Skeletal muscle tissue (tissue), 4 donors: ENCODE measurements around the gene AK4. TPM values are rescaled to one million over a fixed set of nuclear protein-coding genes. Genes with fewer than 3 reads are reported as not detected.

Experiments
- H3K27ac ChIP-seq: one replicate; pipeline ENCODE4 v1.7.0; 2013; ENCODE audit warnings: mild to moderate bottlenecking, low read depth, low read length, inconsistent platforms
- H3K27me3 ChIP-seq, 3 donors: one replicate each; pipeline ENCODE4 v1.7.0; 2013; ENCODE audit warnings: low read length in 3 of 3; ENCODE audit not compliant: control insufficient read depth in 3 of 3, insufficient read depth in 3 of 3
- H3K36me3 ChIP-seq, 3 donors: one replicate each; pipeline ENCODE4 v1.7.0; 2013; ENCODE audit warnings: low read length in 3 of 3; ENCODE audit not compliant: control insufficient read depth in 3 of 3, insufficient read depth in 3 of 3
- H3K4me1 ChIP-seq, 3 donors: one replicate each; pipeline ENCODE4 v1.7.0; 2013; ENCODE audit warnings: low read length in 3 of 3, mild to moderate bottlenecking in 3 of 3; ENCODE audit not compliant: control insufficient read depth in 3 of 3, insufficient read depth in 3 of 3
- H3K4me3 ChIP-seq, 3 donors: one replicate each; pipeline ENCODE4 v1.7.0; 2013; ENCODE audit warnings: low read length in 3 of 3
- H3K9ac ChIP-seq, 3 donors: one replicate each; pipeline ENCODE4 v1.7.0; 2013; ENCODE audit warnings: low read length in 3 of 3, mild to moderate bottlenecking in 3 of 3, moderate library complexity in 2 of 3, low read depth in 1 of 3
- H3K9me3 ChIP-seq, 3 donors: one replicate each; pipeline ENCODE4 v1.7.0; 2013; ENCODE audit warnings: low read length in 3 of 3; ENCODE audit not compliant: control insufficient read depth in 3 of 3
- total RNA-seq: library from RNA; depleted of rRNA; stranded (reverse); fragments of >200 nt; gene quantifications from one replicate; pipeline ENCODE4 v1.2.3, GENCODE V29; 2014
- donor health status: Osteomylitis.

AK4 gene
- total RNA-seq, 1 donor from 2014 or later, result 6.8 TPM

DNA sequence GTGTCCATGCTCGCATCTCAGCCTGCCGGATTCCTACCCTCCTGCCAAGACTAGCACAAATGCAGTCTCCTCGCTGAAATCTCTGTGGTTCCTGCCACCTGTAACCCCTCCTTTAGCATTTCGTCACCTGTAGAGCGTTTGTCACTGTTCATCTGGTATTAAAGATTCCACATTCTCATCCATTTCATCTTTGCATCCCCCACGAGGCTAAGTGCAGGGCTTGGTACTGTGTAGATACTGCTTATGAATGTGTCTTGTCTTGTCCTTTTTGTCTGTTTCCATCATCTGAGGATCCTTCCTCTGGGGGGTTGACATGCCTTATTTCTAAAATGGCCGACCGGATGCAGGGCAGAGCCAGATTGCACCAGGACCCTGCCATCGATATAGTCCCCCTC is 107.7 kb downstream of the AK4 start:
- Histone ChIP-seq H3K36me3 (no peaks in the 10 kb centered on the region), H3K27ac (no peak overlapping the region), H3K4me1 (peaks cover 10 to 18% (median 16%) of the 10 kb centered on the region in 3 donors), H3K27me3 (no peaks in the 10 kb centered on the region), H3K9ac (peak overlapping the region in 1 of 3 donors; percentile 74), H3K9me3 (no peaks in the 10 kb centered on the region), H3K4me3 (peak overlapping the region in 2 of 3 donors; percentile 73 to 78)

DNA sequence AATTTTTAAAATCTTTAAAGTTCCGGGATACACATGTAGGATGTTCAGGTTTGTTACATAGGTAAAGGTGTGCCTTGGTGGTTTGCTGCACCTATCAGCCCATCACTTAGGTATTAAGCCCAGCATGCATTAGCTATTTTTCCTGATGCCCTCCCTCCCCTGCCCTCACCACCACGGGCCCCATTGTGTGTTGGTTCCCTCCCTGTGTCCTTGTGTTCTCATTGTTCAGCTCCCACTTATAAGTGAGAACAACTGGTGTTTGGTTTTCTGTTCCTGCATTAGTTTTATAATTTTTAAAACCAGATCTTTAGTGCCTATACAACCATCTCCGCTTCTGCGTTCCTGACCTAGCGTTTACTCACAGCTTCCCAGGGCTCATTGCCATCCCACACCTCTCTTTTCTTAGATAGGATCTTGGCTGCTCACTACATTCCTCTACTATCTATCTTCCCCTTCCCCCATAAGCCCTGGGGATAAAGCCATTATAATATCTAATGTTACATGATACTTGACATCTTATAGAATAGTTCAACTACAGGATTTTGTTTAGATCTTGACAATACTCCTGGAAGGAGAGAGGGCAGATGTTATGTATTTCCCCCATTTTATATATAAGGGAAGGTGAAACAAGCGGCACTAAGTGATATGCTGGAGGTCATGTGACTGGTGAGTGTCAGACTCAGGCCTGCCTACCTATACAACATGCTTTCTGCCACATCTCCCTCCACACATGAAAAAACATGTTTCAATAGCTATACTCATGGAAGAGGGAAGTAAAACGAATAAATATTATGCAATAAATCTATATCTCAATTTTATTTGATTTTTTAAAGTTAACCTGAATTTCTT is 109.1 kb downstream of the AK4 start:
- Histone ChIP-seq H3K4me3 (no peak overlapping the region), H3K27ac (no peak overlapping the region), H3K36me3 (no peaks in the 10 kb centered on the region), H3K4me1 (peaks cover 10 to 18% (median 16%) of the 10 kb centered on the region in 3 donors), H3K9ac (no peak overlapping the region), H3K27me3 (no peaks in the 10 kb centered on the region), H3K9me3 (no peaks in the 10 kb centered on the region)

DNA sequence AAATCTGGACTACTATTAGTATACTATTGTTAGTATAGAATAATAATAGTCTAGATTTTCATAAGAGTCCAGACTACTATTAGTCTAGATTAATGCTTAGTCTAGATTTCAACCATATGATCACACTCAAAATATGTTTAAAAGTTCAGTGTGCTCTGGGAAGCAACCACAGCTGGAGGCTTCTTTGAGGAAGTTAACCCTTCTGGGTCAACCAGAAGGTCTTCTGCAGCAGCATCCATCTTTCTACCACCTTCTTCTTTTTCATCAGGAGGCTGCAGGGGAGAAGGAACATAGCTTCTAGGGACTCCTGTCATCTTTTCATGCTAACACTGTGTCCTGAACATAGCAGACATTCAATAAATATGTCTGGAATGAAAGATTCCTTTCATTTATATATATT is 110.1 kb downstream of the AK4 start:
- no peak overlapping the region for H3K9ac ChIP-seq
- H3K4me3 ChIP-seq, result no peak overlapping the region
- no peaks in the 10 kb centered on the region for H3K36me3 ChIP-seq
- no peak overlapping the region for H3K27ac ChIP-seq
- no peaks in the 10 kb centered on the region for H3K9me3 ChIP-seq
- H3K27me3 ChIP-seq, result no peaks in the 10 kb centered on the region
- H3K4me1 ChIP-seq, result peaks cover 10 to 18% (median 16%) of the 10 kb centered on the region in 3 donors

DNA sequence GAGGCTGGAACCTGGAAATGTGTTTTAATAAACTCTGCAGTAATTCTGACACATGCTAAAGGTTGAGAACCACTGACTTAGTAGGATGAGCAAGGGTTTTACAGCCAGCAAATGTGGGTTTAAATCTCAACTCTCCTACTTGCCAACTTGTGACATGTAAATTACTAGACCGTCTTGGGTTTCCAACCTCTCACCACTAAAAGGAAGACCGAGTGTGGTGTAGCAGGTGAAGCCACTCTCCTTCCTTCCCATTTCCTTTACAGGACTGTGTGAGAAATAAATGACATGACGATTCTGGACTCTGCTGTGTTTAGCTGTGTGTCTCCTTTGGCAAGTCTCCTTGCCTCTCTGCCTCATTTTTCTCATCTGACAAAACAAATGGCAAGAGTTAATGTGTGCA is 111.8 kb downstream of the AK4 start:
- H3K27ac ChIP-seq, result no peak overlapping the region
- H3K4me3 ChIP-seq, result no peak overlapping the region
- H3K9ac ChIP-seq, result no peak overlapping the region

DNA sequence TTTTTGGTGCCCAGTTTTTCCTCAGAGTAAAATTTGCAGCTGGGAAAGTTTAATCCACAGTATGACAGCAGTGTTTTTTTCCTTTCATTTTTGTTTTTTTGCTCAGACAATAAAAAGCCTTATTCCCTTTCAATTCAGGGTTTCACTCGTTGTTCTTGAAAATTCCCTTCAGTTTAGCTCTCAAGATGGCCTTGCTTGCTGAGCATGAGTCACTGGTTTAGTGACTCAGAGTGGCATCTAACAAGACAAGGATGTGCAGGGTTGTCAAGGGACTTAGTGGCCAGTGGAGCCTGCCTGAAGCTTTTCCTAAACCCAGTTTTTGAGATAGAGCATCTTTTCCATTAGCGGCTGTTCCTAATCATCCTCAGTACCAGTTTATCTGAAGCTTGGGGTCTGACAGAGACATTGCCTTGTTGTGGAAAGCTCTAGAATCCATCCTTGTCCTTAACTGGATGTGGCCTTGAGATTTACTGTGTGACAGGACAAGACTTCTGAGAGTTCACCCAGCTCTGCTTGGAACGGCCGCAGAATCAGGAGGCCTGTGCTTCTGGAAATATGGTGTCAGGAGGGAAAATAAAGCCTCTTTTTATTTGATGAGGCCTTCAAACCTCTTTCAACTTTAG is 113.0 kb downstream of the AK4 start:
- peaks cover 0 to 13% (median 5%) of the 10 kb centered on the region in 3 donors for H3K27me3 ChIP-seq
- no peaks in the 10 kb centered on the region for H3K36me3 ChIP-seq
- peaks cover 8 to 12% (median 8%) of the 10 kb centered on the region in 3 donors for H3K4me1 ChIP-seq
- H3K27ac ChIP-seq, result no peak overlapping the region
- H3K4me3 ChIP-seq, result no peak overlapping the region
- no peak overlapping the region for H3K9ac ChIP-seq
- no peaks in the 10 kb centered on the region for H3K9me3 ChIP-seq

More for the DNA sequence above, 111.8 kb downstream of the AK4 start:
- peaks cover 8 to 10% (median 9%) of the 10 kb centered on the region in 3 donors for H3K4me1 ChIP-seq
- H3K9me3 ChIP-seq, result no peaks in the 10 kb centered on the region
- no peaks in the 10 kb centered on the region for H3K36me3 ChIP-seq
- peaks cover 0 to 5% (median 4%) of the 10 kb centered on the region in 3 donors for H3K27me3 ChIP-seq

DNA sequence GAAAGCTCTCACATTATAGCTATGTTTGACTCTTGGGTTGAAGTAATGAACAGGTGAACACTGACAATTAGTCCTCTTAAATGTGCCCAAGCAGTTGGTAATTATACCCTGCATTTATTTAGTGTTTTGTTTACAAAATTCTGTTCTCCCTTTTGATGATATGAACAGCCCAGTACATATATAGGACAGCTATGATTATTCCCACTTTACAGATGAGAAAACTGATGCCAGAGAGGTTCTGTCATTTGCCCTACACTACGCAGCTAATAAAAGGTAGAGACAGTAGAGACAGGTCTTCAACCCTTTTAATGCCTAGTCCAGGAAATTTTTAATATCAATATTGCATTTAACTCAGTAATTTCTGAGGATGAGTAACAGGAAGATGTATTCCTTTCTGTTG is 115.3 kb downstream of the AK4 start:
- no peaks in the 10 kb centered on the region for H3K36me3 ChIP-seq
- peaks cover 8 to 13% (median 10%) of the 10 kb centered on the region in 3 donors for H3K4me1 ChIP-seq
- H3K9ac ChIP-seq, result no peak overlapping the region
- no peak overlapping the region for H3K27ac ChIP-seq
- no peak overlapping the region for H3K4me3 ChIP-seq
- no peaks in the 10 kb centered on the region for H3K9me3 ChIP-seq
- peaks cover 4 to 17% (median 10%) of the 10 kb centered on the region in 3 donors for H3K27me3 ChIP-seq

DNA sequence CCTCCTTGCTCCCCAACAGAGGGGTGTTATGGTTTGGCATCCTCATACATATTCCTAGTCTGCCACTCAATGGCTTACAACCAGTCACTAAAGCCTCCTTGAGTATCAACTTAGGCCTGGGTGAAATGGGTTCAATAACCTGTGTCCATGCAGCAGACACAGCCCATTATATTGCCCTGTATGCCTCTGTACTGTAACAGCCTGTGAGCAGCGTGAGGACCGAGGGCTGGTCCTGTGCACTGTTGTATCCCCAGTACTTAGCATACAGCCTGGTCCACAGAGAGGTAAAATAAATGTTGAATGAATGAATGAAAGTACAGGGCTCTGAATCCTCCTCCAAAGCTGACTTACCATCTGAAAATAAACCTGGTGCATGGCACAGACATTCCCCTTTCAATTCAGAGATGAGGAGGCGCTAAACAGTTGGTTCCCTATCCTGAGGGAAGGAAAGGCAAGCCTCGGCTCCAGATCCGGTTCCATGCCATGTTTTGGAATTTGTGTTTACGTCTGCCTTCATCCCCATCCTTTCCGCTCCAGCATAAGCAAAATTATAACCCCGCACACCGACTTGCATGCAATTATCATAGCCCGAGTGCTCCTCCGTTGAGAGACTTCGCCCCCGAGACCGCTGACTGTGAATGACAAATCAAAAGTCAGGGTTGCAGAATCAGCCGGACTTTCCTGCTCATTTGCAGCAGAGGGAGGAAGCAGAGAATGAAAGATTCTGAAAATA is 116.4 kb downstream of the AK4 start:
- Histone ChIP-seq H3K4me1 (peaks cover 8 to 13% (median 10%) of the 10 kb centered on the region in 3 donors), H3K27ac (no peak overlapping the region), H3K9ac (no peak overlapping the region), H3K9me3 (no peaks in the 10 kb centered on the region), H3K27me3 (peaks cover 4 to 17% (median 10%) of the 10 kb centered on the region in 3 donors), H3K36me3 (no peaks in the 10 kb centered on the region), H3K4me3 (peak overlapping the region; percentile 50 to 60 (median 59))

DNA sequence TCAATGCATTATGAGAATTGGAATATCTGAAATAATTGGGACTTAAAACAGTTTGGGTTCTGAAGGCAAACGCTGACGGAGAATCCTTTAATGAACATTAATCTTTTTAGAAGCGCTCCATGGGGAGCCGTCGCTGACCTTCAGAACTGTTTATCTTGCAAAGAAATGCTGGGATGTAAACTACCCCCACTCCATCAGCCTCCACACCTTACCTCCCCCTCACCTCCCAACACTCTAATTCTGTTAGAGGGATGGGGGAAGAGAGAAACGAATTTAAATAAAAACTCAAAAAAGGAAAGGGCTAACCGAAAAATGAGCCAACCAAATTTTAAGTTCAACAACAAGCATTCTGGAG is 117.3 kb downstream of the AK4 start:
- H3K36me3 ChIP-seq, result no peaks in the 10 kb centered on the region
- H3K9me3 ChIP-seq, result no peaks in the 10 kb centered on the region
- no peak overlapping the region for H3K27ac ChIP-seq
- peak overlapping the region; percentile 59 to 66 (median 64) for H3K4me3 ChIP-seq
- H3K27me3 ChIP-seq, result peaks cover 4 to 17% (median 10%) of the 10 kb centered on the region in 3 donors
- H3K4me1 ChIP-seq, result peaks cover 8 to 13% (median 10%) of the 10 kb centered on the region in 3 donors
- peak overlapping the region in 2 of 3 donors; percentile 46 to 66 for H3K9ac ChIP-seq

DNA sequence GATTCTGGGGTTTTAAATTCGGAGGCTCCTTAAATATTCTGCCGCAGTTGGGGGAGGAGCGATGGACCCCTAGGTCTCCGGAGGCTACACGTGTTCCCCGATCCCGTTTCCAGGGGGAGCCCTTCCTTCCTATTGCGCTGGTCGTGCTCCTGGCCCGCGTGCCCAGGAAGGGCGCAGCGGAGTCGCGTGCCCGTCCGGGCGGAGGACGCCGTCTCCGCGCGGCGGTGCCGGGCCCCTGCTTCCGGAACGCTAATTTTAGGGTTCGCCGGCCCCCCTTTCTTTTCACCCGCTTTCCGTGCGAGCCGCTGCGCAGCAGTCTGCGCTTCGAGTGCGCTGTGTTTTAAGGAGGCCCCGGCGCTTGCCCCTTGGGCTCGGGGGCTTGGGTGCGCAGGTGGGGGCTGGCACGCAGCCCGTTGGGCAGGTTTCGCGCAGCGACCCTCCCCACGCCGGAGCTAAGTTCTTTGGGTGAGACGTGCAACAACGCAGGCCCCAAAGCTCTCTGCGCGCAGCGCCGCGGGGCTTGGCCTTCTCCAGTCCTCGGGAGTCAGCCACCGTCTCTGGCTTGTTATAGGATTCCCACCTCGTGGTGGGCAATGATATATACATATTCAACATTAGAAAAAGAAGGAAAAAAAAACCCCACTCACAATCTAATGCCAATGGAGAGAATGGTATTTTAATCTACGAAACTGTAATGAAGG is 117.8 kb downstream of the AK4 start:
- H3K9ac ChIP-seq, result peak overlapping the region in 2 of 3 donors; percentile 46 to 66
- peaks cover 8 to 13% (median 10%) of the 10 kb centered on the region in 3 donors for H3K4me1 ChIP-seq

More for the DNA sequence above, 117.8 kb downstream of the AK4 start:
- Histone ChIP-seq H3K4me3 (peak overlapping the region; percentile 59 to 66 (median 64)), H3K27me3 (peaks cover 4 to 17% (median 10%) of the 10 kb centered on the region in 3 donors), H3K9me3 (no peaks in the 10 kb centered on the region), H3K27ac (no peak overlapping the region), H3K36me3 (no peaks in the 10 kb centered on the region)
